Stimulated activated CD8-positive, alpha-beta memory T cell treated with anti-CD3 and anti-CD28 coated beads, Interleukin-2, amount 100 ng/mL, for 1 hour (primary cell): ENCODE data around the gene RNGTT.
"Not testable (repeated sequence)": the region's sequence is repeated elsewhere in the genome, so short reads cannot be mapped to it uniquely, and the experiment has no call there.

Experiments
- DNase-seq, 2 donors: peaks; one replicate each; pipeline ENCODE4 v3.0.0-alpha.2; 2020; ENCODE audit warnings: low read depth in 2 of 2

RNGTT gene

GRCh38 chr6:88972504-88973423, 9.3 kb upstream of the RNGTT start:
- no peak for DNase-seq

- no peak for DNase-seq
Measured at GRCh38 chr6:88970301-88970700, 6.9 kb upstream of the RNGTT start.

DNA sequence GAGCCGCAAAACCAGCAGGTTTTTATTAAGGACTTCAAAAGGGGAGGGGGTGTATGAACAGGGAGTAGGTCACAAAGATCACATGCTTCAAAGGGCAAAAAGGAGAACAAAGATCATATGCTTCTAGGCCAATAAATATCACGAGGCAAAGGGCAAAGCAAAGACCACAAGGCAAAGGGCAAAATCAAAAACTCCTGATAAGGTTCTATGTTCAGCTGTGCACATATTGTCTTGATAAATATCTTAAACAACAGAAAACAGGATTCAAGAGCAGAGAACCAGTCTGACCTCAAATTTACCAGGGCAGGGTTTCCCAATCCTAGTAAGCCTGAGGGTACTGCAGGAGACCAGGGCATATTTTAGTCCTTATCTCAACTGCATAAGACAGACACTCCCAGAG, 5.8 kb upstream of the RNGTT start:
- not testable (repeated sequence) for DNase-seq

- no peak for DNase-seq
Measured at GRCh38 chr6:88967891-88968290, 4.5 kb upstream of the RNGTT start.

DNA sequence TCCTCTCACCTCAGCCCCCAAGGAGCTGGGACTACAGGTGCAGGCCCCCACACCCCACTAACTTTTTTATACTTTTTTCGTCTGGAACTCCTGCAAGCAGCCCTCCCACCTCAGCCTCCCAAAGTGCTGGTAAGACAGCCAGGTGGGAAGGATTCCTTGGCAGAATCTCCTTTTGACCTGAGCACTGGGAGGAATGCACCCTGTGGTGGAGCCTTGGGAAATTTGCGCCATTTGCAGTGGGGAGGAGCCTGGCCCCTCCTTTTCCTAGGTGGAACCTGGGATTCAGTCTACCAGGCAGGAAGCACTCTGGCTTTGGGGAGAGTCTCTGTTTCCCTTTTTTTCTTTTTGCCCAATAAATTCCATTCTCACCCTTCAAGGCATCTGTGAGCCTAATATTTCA, 2.3 kb upstream of the RNGTT start:
- no peak for DNase-seq

- no peak for DNase-seq
Measured at GRCh38 chr6:88964509-88964908, 1.1 kb upstream of the RNGTT start.

GRCh38 chr6:88958842-88959241, 4.6 kb downstream of the RNGTT start:
- no peak for DNase-seq

GRCh38 chr6:88953550-88954386, 9.7 kb downstream of the RNGTT start:
- DNase-seq, result no peak

GRCh38 chr6:88952065-88952704, 11.2 kb downstream of the RNGTT start:
- DNase-seq, result no peak

GRCh38 chr6:88945415-88946008, 17.9 kb downstream of the RNGTT start:
- DNase-seq, result no peak

GRCh38 chr6:88933521-88933920, 29.9 kb downstream of the RNGTT start:
- DNase-seq, result no peak

- DNase-seq, result not testable (repeated sequence)
Measured at GRCh38 chr6:88932019-88932418, 31.4 kb downstream of the RNGTT start.

GRCh38 chr6:88922775-88923548, 40.5 kb downstream of the RNGTT start:
- no peak for DNase-seq

DNA sequence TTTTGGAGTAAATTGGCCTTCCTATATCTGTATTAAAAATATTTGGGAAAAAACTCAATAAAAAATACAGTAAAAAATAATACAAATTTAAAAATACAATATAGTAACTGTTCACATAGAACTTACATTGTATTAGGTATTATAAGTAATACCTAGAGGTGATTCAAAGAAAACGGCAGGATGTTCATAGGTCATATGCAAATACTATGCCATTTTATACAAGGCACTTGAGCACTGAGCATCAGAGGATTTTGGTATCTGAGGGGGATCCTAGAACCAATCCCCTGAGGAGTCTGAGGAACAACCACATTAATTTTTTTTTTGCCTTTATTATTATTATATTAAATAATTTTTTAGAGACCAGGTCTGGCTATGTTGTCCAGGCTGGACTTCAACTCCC, 41.7 kb downstream of the RNGTT start:
- no peak for DNase-seq

GRCh38 chr6:88920774-88921733, 42.4 kb downstream of the RNGTT start:
- no peak for DNase-seq

DNA sequence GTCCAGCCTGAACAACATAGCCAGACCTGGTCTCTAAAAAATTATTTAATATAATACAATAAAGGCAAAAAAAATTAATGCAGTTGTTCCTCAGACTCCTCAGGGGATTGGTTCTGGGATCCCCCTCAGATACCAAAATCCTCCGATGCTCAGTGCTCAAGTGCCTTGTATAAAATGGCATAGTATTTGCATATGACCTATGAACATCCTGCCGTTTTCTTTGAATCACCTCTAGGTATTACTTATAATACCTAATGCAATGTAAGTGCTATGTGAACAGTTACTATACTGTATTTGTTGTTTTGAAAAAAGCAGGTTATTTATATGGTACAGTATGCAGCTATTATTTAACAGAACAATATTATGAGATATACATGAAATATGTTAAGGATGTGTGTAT, 43.3 kb downstream of the RNGTT start:
- DNase-seq, result no peak

GRCh38 chr6:88919032-88919431, 44.4 kb downstream of the RNGTT start:
- no peak for DNase-seq

DNA sequence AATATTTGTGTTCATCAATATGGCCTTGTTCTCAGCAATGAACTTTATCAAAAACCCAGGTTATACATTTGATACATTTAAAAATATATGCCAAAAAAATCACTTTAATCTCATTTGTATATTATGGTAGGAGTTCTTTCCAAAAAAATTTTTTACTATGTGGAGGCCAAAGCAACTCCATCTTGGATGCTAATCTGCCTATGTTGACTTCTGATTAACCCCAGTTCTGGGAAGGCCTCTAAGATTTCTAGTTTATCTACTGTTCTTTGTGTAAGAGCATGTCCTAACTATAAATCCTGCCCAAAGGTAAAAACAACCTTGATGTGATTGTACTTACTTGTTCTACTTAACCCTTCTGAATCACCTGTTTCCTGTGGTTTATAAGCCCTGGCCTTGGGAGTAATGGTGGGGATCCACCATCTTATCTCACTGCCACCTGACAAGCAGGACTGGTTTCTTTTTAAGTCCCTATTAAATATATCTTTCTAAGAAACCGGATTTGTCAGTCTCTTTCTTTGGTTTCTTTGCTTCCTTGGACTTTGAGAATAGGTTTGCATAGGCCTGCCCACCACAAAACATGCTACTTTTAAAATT, 46.7 kb downstream of the RNGTT start:
- DNase-seq, result no peak

GRCh38 chr6:88914895-88915598, 48.4 kb downstream of the RNGTT start:
- no peak for DNase-seq
